ENCODE data around the gene CACNA1D. TPM values are rescaled to one million over a fixed set of nuclear protein-coding genes. Genes with fewer than 3 reads are reported as not detected.
"Not testable (repeated sequence)": the region's sequence is repeated elsewhere in the genome, so short reads cannot be mapped to it uniquely, and the experiment has no call there.

The CACNA1D gene
- polyA plus RNA-seq, 1 donor (not counting 4 experiments of a cell fraction or from before 2014, with no cell fraction given): 0.20 TPM

DNA sequence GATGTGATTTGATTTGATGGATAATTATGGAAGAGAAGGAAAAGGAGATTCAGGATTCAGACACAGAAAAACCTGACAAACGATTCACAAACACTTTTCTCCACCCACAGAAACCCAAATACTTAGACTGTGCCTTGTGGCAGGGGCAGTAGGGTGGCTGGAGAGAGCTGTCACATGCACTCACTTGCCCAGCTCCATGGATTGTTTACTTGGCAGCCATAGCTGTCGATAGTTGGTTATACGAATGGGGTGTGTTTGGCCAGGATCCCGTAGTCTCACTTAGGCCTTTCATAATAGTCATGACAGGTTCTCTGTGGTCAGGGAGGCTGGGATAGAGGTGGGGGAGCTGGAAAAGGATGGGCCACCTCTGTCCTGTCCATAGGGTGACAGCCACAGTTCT lies 76.9 kb downstream of the CACNA1D start:
- FAIRE-seq: no peak
- H3K27me3 ChIP-seq (ENCODE audit: control insufficient read depth, extremely low read depth, insufficient read depth, low read length): peaks cover 4% of the 10 kb centered on the region

DNA sequence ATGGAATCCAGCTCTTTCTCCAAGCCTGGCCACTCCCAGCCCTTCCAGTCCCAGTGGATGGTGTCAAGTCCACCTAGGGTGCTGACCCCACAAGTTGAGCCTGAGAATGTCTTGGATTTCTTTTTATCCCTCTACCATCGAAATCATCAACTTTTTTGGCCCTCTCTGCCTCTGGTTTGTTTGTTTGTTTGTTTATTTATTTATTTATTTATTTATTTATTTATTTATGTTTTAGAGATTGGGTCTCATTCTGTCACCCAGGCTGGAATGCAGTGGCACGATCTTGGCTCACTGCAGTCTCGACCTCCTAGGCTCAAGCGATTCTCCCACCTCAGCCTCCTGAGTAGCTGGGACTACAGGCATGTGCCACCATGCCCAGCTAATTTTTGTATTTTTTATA lies 77.8 kb downstream of the CACNA1D start:
- H3K36me3 ChIP-seq (ENCODE audit: control insufficient read depth in 2 of 2, extremely low read depth in 1 of 2, insufficient read depth in 2 of 2, low read length in 2 of 2); H3K9ac ChIP-seq (ENCODE audit: control insufficient read depth, extremely low read depth, insufficient read depth, low read length); FAIRE-seq; H3K4me1 ChIP-seq (ENCODE audit: control insufficient read depth, extremely low read depth, insufficient read depth, low read length); H3K27ac ChIP-seq (ENCODE audit: control insufficient read depth, insufficient read depth, low read length); dilution Hi-C loops (cut with MboI; ENCODE audit: extremely low pct_ligation_motif_present, low sequenced_read_pairs); H3K27me3 ChIP-seq (ENCODE audit: control insufficient read depth, extremely low read depth, insufficient read depth, low read length); H3K9me1 ChIP-seq (ENCODE audit: control insufficient read depth, extremely low read depth, insufficient read depth, low read length); H2AFZ ChIP-seq (ENCODE audit: control insufficient read depth, low read length); H3K79me2 ChIP-seq (ENCODE audit: control insufficient read depth, insufficient read depth, low read length); H3K4me3 ChIP-seq (ENCODE audit: control insufficient read depth in 2 of 3, extremely low read depth in 1 of 3, insufficient read depth in 2 of 3, low read depth in 1 of 3, low read length in 3 of 3); H3K9me3 ChIP-seq (ENCODE audit: control insufficient read depth, low read depth, low read length); H3K4me2 ChIP-seq (ENCODE audit: control insufficient read depth, extremely low read depth, insufficient read depth, low read depth, low read length); DNase-seq (ENCODE audit: low read depth, low spot score); H4K20me1 ChIP-seq (ENCODE audit: control insufficient read depth, extremely low read depth, insufficient read depth, low read length): not testable (repeated sequence)

More for the DNA sequence above, 76.9 kb downstream of the CACNA1D start:
- Histone ChIP-seq H3K9ac (ENCODE audit: control insufficient read depth, extremely low read depth, insufficient read depth, low read length) (no peak overlapping the region), H3K4me3 (ENCODE audit: control insufficient read depth in 2 of 3, extremely low read depth in 1 of 3, insufficient read depth in 2 of 3, low read depth in 1 of 3, low read length in 3 of 3) (no peak overlapping the region), H3K9me1 (ENCODE audit: control insufficient read depth, extremely low read depth, insufficient read depth, low read length) (no peaks in the 10 kb centered on the region), H3K27ac (ENCODE audit: control insufficient read depth, insufficient read depth, low read length) (no peak overlapping the region), H3K9me3 (ENCODE audit: control insufficient read depth, low read depth, low read length) (no peaks in the 10 kb centered on the region), H3K4me1 (ENCODE audit: control insufficient read depth, extremely low read depth, insufficient read depth, low read length) (no peaks in the 10 kb centered on the region), H3K4me2 (ENCODE audit: control insufficient read depth, extremely low read depth, insufficient read depth, low read depth, low read length) (no peak overlapping the region), H4K20me1 (ENCODE audit: control insufficient read depth, extremely low read depth, insufficient read depth, low read length) (no peaks in the 10 kb centered on the region), H2AFZ (ENCODE audit: control insufficient read depth, low read length) (no peak overlapping the region), H3K36me3 (ENCODE audit: control insufficient read depth in 2 of 2, extremely low read depth in 1 of 2, insufficient read depth in 2 of 2, low read length in 2 of 2) (no peaks in the 10 kb centered on the region), H3K79me2 (ENCODE audit: control insufficient read depth, insufficient read depth, low read length) (no peaks in the 10 kb centered on the region)
- TF ChIP-seq, protein P1, sequence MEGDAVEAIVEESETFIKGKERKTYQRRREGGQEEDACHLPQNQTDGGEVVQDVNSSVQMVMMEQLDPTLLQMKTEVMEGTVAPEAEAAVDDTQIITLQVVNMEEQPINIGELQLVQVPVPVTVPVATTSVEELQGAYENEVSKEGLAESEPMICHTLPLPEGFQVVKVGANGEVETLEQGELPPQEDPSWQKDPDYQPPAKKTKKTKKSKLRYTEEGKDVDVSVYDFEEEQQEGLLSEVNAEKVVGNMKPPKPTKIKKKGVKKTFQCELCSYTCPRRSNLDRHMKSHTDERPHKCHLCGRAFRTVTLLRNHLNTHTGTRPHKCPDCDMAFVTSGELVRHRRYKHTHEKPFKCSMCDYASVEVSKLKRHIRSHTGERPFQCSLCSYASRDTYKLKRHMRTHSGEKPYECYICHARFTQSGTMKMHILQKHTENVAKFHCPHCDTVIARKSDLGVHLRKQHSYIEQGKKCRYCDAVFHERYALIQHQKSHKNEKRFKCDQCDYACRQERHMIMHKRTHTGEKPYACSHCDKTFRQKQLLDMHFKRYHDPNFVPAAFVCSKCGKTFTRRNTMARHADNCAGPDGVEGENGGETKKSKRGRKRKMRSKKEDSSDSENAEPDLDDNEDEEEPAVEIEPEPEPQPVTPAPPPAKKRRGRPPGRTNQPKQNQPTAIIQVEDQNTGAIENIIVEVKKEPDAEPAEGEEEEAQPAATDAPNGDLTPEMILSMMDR (optimal IDR thresholded peaks at IDR 0.05 in 1 of 3, IDR thresholded peaks at IDR 0.05 in 1 of 3, conservative IDR thresholded peaks at IDR 0.05 in 1 of 3; ENCODE audit: extremely low read depth in 1 of 3, insufficient read depth in 2 of 3, low read length in 3 of 3): no peak
- no peak for TF ChIP-seq EZH2 (IDR thresholded peaks at IDR 0.05; ENCODE audit: low read length)
- no peak for DNase-seq (ENCODE audit: low read depth, low spot score)
- dilution Hi-C loops (cut with MboI; ENCODE audit: extremely low pct_ligation_motif_present, low sequenced_read_pairs): no loop called here

DNA sequence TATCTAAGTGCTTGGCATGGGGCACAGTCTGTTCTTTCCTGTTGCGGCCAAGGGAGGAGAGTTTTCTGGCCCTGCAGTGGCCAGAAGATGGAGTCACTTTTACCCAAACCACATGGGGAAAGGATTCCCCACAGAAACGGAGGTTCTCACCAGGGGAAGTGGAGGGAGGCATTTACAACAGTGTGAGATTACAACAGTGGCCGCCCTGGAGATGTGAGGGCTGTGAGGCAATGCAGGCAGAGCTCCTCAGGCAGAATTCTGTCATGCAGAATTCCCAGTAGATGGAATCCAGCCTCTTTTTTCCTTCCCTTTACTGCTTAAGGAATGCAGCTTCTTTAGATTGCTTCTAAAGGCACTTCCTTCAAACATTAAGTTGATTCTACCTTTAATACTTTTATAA lies 83.1 kb downstream of the CACNA1D start:
- H3K4me2 ChIP-seq (ENCODE audit: control insufficient read depth, extremely low read depth, insufficient read depth, low read depth, low read length): no peak overlapping the region
- no peaks in the 10 kb centered on the region for H3K27me3 ChIP-seq (ENCODE audit: control insufficient read depth, extremely low read depth, insufficient read depth, low read length)
- DNase-seq (ENCODE audit: low read depth, low spot score) (no peak), FAIRE-seq (no peak)
- no peaks in the 10 kb centered on the region for H4K20me1 ChIP-seq (ENCODE audit: control insufficient read depth, extremely low read depth, insufficient read depth, low read length)
- H3K9me3 ChIP-seq (ENCODE audit: control insufficient read depth, low read depth, low read length): no peaks in the 10 kb centered on the region
- no peaks in the 10 kb centered on the region for H3K36me3 ChIP-seq (ENCODE audit: control insufficient read depth in 2 of 2, extremely low read depth in 1 of 2, insufficient read depth in 2 of 2, low read length in 2 of 2)
- no peak overlapping the region for H2AFZ ChIP-seq (ENCODE audit: control insufficient read depth, low read length)
- H3K9me1 ChIP-seq (ENCODE audit: control insufficient read depth, extremely low read depth, insufficient read depth, low read length): no peaks in the 10 kb centered on the region
- no peaks in the 10 kb centered on the region for H3K4me1 ChIP-seq (ENCODE audit: control insufficient read depth, extremely low read depth, insufficient read depth, low read length)
- no peak for TF ChIP-seq EZH2 (IDR thresholded peaks at IDR 0.05; ENCODE audit: low read length)
- TF ChIP-seq, protein P1 (optimal IDR thresholded peaks at IDR 0.05 in 1 of 3, IDR thresholded peaks at IDR 0.05 in 1 of 3, conservative IDR thresholded peaks at IDR 0.05 in 1 of 3; ENCODE audit: extremely low read depth in 1 of 3, insufficient read depth in 2 of 3, low read length in 3 of 3): no peak
- H3K27ac ChIP-seq (ENCODE audit: control insufficient read depth, insufficient read depth, low read length): no peak overlapping the region
- H3K9ac ChIP-seq (ENCODE audit: control insufficient read depth, extremely low read depth, insufficient read depth, low read length): no peak overlapping the region
- no peaks in the 10 kb centered on the region for H3K79me2 ChIP-seq (ENCODE audit: control insufficient read depth, insufficient read depth, low read length)
- dilution Hi-C loops (cut with MboI; ENCODE audit: extremely low pct_ligation_motif_present, low sequenced_read_pairs): no loop called here
- no peak overlapping the region for H3K4me3 ChIP-seq (ENCODE audit: control insufficient read depth in 2 of 3, extremely low read depth in 1 of 3, insufficient read depth in 2 of 3, low read depth in 1 of 3, low read length in 3 of 3)
